ENCODE results near the gene FUBP3.
A peak's percentile ranks its signal among the peaks of the same experiment; 100 is the strongest.
"Not testable (repeated sequence)": the region's sequence is repeated elsewhere in the genome, so short reads cannot be mapped to it uniquely, and the experiment has no call there.

Gene FUBP3

DNA sequence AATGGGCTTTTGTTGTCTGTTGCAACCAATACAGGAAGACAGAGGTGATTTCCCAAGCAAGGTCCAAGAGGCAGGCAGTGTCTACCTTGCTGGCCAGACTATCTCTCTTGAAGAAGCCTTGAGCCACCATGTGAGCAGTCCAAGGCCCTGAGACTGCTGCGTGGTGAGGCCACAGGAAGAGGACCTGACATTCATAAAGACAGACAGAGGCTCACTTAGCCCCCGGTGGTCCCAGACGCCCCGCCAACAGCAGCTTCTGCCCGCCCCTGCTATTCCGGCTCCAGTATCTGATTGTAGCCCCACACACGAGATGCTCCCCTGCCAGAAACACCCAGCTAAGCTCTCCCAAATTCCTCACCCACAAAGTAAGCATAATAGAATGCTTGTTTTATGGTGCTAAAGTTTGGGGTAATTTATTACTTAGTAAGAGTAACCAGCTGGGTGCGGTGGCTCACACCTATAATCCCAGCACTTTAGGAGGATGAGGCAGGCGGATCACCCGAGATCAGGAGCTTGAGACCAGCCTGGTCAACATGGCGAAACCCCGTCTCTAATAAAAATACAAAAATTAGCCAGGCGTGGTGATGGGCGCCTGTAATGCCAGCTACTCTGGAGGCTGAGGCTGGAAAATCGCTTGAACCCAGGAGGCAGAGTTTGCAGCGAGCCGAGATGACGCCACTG lies 22.8 kb upstream of the FUBP3 start:
- DNase-seq: no peak

GRCh38 chr9:130557077-130557468 lies 22.3 kb upstream of the FUBP3 start:
- no peak for DNase-seq

DNA sequence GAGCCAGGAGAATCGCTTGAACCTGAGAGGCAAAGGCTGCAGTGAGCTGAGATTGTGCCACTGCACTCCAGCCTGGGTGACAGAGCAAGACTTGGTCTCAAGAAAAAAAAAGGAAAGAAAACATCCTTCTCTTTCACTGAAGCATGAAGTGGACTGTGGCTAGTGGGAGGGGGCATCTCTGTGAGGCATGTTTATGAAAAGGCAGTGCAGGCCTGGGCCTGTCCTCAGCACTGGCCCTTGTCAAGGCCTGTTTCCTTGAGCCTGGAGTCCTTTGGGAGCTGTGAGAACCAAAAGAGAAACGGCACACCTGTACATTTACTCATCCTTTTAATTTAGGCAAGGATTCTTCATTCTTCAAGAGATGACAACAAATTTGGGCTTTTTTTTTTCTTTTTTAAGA lies 18.3 kb upstream of the FUBP3 start:
- DNase-seq: no peak

GRCh38 chr9:130562525-130562924 lies 16.9 kb upstream of the FUBP3 start:
- DNase-seq: not testable (repeated sequence)

DNA sequence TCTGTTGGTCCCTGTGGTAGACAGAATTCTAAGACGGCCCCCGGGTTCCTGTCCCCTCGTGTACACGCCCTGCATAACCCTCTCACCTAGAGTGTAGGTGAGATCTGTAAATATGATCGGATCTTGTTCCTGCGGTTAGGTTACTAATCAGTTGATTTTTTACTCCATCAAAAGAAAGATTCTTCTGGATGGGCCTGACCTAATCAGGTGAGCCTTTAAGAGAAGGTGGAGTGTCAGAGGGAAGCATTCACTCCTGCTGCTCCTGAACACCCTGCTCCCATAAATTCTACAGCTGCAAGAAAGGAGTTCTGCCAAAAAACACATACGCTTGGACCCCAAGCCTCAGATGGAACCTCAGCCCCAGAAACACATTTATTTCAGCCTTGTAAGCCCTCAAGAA lies 15.6 kb upstream of the FUBP3 start:
- no peak for DNase-seq

GRCh38 chr9:130565792-130566191 lies 13.6 kb upstream of the FUBP3 start:
- no peak for DNase-seq

GRCh38 chr9:130570208-130570607 lies 9.2 kb upstream of the FUBP3 start:
- peak; percentile 60 for DNase-seq

- DNase-seq: no peak
Measured at GRCh38 chr9:130575514-130575913, 3.9 kb upstream of the FUBP3 start.

DNA sequence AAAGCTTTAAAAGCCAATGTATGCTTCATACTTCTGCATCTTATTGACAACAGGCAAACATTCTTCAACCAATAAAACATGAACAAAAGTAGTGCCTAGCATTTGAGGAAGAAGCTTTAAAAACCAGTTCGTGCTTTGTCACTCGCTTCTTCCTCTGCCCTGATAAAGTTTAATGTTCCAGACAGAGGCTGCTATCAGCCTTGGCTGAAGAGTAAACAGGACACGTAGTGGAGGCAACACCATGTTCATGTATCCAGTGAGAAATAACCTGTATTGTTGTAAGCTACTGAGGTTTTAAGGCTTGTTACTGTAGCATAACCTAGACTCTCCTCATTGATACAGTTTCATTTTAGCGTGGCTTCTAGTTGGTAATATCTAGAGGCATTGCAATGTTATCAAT lies 3.2 kb upstream of the FUBP3 start:
- no peak for DNase-seq

DNA sequence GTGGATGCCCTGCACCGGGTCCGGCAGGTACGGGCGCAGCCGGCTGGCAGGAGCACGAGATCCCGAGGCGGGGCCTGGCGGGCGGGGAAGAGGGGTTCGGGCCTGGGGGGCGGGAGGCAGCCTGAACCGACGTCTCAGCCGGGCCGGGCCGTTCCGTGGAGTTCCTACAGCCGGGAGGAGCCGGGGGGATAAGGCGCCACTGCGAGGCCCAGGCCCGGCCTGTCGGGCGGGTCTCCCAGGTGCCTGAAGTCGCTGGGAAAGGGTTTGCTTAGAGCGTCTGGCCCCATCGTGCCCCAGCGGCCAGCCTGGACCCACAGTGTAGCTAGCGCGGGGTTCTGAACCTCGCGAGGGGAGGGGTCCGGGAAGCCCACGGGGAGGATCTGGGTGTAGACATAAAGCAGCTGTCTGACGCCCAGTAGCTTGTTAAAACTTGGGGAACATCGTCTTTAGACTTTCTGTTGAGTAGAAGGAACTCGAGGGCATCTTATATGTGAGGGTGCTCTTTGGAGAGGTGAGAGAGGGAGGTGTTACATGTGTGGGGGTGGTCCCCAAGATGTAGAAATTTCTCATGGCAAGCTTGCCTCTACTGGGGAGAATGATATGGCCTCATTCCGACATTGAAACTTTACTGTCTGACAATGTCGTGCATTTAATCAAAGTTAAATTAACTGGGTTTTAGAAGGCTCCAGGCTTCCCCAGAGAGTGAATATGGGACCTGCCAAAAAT lies 524 bp downstream of the FUBP3 start:
- no peak for DNase-seq

- DNase-seq: no peak
Measured at GRCh38 chr9:130581766-130582165, 2.4 kb downstream of the FUBP3 start.

DNA sequence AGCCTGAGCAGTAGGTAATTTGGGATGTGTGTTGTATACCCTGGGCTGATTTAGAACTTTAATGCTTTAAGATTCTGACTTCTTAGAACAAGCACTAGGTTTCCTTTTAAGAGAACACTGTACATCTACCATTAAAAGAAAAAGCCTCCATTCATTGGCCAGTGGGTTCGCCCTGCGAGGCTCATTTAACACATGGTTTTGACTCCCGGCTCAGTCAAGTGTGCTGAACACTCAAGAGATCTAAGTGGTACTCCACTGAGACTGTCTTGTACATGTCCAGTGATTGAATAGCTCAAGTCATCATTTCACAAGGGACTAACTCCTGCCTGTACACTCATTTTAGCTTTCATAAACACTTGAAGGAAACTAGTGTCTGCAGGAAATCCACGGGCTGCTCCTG lies 3.9 kb downstream of the FUBP3 start:
- no peak for DNase-seq

DNA sequence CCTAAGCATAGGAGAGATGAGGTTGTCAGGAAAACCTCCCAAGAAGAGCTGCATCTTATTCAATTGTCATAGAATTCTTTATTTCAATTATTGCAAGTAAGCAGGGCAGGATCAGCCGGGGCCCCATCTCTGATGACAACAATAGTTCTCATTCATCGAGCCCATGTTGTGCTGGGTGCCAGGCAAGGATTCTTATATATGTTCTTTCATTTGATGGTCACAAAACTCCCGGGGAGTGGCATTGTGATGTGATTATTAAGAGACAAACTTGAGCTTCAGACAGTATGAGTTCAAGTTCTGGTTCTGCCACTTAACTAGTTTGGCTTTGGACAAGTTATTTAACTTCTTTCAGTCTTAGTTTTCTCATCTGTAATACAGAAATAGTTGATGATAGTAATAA lies 8.5 kb downstream of the FUBP3 start:
- no peak for DNase-seq

DNA sequence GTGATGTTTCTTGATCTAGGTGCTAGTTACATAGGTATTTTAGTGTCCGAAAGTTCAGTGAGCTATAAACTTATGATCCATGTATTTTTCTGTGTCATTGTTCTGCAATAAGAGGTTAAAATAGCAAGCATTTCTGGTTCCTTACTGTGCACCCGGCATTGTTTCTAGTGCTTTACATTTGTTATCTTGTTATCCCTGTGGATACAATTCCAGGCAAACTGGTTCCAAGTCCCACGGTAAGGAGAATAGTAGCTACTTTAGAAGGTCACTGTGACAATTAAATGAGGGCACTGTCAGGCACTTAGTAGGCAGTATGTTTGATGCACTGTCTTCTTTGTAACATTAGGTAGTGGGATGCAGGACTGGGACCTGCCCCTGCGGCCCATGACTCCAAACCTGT lies 9.0 kb downstream of the FUBP3 start:
- DNase-seq: no peak

GRCh38 chr9:130589754-130590153 lies 10.4 kb downstream of the FUBP3 start:
- DNase-seq: no peak

- no peak for DNase-seq
Measured at GRCh38 chr9:130590305-130590704, 10.9 kb downstream of the FUBP3 start.

GRCh38 chr9:130593020-130593419 lies 13.6 kb downstream of the FUBP3 start:
- DNase-seq: no peak

DNA sequence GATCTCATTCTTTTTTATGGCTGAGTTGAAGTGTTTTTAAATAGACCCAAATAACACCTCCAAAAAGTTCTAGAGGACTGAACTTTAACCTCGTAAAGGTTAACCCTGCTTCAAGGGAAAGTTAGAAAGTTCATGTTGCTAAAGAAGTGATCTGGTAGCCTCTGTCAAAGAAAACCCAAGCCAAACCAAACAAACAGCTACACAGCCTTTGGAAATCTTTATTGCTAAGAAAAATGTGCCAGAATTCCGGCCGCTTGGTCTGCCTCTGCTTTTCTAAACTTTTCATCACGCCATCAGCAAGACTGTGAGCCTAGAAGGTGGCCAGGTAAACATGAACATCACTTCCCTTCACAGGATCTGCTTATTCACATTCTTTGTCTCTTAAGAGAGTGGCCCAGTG lies 17.9 kb downstream of the FUBP3 start:
- DNase-seq: no peak

DNA sequence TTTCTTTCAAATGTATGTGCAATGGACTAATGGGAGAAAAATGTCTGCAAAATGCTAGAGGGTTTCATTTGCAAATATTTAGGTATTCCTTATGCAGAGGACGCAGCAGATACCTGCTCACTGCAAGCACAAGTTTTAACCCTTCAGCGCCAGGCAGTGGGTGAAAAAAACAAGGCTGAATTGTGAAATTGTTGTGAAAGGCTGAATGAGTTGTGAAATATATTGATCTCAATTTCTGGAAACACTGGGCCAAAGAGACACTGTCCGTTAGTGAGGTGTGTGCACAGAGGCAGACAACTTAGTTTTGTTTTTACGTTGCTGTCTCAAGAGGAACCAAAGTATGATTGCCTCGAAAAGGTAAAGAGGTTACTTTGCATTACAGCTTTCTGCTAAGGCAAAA lies 18.8 kb downstream of the FUBP3 start:
- DNase-seq: no peak

- no peak for DNase-seq
Measured at GRCh38 chr9:130599625-130600024, 20.2 kb downstream of the FUBP3 start.

- DNase-seq: no peak
Measured at GRCh38 chr9:130601100-130601499, 21.7 kb downstream of the FUBP3 start.

GRCh38 chr9:130604295-130604694 lies 24.9 kb downstream of the FUBP3 start:
- DNase-seq: no peak

GRCh38 chr9:130606887-130607600 lies 27.7 kb downstream of the FUBP3 start:
- peak; percentile 80 for DNase-seq

Data from NCI-H226 (cell line).